Dedifferentiated amniotic fluid mesenchymal stem cell (primary cell): ENCODE measurements around the gene CENPP.

Experiments used
- DNase-seq: peaks from one replicate; pipeline ENCODE4 v3.0.0-alpha.2; 2016; ENCODE audit errors: extremely low spot score

Gene CENPP

DNA sequence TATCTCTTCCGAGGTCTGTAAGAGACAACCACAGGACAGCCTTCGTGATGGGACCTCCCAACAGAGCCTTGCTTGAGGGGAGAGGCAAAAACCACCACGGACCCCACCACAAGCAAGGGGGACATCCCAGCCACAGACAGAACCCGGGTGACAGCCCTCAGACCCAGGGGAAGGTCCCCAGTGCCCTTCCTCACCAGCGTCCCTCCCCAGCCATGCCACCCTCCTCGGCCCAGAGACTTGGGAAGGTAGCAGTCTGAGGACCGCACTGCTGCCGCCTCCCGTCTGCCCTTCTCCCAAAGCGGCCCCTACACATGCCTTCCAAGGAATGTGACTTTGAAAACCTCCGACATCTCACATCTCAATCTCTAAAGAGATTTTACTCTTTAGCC, 330.8 kb downstream of the CENPP start:
- no peak for DNase-seq

DNA sequence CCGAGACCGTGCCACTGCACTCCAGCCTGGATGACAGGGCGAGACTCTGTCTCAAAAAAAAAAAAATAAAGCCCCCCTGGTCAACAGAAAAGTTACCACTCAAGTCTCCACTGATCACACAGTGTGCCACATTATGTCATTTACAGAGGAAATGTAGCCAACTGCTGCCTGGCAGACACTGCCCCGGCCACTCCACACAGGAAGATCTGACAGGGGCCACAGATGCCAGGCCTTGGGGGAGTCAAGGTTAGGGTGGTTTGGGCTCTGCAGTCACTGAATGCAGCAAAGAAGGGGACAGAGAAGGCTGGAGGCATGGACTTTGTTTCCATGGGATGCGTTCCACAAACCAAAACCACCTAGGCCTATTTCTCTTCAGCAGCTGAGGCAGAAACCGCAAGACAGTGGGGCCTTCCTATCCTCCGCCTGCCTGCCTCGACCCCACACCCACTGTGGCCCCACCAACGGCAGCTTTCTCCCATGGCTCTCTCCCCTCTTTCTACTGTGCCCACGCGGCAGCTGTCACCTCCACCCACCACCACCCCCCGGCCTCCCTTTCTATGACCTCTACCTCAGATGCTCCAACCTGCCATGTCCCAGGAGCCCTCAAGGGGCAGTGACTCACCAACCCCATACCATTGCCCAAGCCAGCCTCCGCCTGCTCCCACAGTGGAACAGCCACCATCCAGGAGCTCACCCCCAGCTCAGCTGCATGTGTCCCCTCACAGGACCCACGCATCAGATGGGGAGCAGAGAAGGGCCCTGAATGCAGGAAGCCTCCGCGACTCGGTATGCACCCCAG, 331.7 kb downstream of the CENPP start:
- DNase-seq: no peak

DNA sequence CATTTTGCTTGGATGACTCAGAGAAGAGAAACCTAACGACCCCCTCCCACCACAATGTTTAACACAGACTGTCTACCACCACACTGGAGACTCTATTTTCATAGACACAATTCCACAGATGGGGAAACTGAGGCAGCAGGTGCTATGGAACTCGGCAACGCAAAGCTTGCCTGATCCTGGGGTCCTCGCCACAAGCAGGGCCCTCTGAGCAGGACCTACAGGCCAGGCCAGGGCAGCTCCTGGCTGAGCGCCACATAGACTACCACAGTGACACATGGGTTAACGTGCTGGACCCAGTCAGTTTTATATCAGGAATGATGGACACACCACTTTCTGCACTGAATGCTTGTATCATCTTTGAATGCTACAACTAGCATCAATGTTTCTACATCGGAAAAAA, 332.4 kb downstream of the CENPP start:
- DNase-seq: no peak

DNA sequence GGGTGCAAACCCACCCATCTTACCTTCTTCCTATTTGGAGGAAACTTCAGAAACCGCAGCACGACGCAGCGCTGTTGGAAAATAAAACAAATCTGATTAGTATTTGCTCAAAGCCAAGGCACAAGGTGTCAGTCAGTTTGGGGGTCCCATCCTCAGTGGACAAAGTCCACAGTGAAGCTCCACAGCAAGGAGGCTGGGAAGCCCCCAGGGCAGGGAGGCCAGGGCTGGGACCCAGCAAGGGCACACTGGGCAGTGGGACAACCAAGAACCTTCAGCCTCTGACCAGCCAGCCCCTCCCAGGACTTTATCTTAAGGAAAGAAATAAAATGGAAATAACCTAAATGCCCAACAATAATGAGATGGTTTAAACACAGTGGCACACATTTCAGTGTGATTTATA, 332.9 kb downstream of the CENPP start:
- no peak for DNase-seq

DNA sequence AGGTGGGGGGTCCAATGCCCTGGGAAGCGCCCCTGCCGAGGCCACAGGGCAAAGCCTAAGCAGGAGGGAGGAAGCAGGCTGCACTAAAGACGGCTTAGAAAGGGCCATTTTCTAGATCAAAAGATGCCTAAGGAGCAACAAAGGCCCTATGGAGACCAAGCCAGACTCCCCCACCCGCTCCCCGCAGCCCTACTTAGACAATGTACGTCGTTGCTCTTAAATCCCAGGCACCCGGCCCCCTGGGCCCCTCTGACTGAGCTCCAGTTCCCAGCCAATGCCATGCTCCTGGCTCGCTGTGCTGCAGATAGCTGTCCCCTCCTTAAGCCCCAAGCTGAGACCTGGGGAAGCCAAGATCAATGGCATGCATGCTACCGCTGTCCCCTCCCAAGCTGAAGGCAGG, 333.8 kb downstream of the CENPP start:
- DNase-seq: no peak

DNA sequence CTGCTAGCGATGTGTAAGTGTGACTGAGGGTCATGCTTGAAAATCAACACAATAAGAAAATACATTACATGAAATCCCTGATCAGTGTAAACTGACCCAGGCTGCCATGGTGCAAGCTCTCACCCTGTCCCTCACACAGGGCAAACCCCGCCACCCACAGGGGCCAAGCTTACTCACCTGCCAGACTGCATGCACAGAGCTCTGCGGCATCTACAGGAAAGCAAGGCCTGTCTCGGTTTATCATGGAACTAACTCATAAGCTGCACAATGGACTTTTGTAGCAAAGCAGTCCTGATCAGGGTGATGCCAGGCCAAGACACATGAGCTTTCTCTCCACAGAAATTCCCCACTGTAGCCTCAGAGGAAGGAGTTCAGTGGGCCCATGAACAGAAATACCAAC, 334.5 kb downstream of the CENPP start:
- DNase-seq: no peak

DNA sequence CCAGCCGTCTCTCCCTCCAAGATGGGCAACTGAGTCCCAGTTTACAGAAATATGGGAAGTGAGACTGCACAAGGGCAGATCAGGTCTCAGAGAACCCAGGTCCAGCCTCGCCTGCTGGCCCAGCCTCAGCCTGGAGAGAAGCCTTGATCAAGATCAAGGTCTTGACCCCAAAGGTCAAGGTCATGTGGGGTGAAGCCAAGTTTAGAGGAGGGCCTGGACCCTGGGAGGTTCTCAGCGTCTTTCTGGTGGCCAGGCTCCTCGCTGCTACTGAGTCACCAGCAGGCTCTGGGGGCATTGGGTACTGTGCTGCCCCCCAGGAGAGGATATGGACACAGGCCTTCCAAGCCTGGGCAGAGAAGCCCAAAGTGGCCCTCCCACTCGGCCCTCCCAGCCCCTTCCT, 335.4 kb downstream of the CENPP start:
- DNase-seq: no peak

DNA sequence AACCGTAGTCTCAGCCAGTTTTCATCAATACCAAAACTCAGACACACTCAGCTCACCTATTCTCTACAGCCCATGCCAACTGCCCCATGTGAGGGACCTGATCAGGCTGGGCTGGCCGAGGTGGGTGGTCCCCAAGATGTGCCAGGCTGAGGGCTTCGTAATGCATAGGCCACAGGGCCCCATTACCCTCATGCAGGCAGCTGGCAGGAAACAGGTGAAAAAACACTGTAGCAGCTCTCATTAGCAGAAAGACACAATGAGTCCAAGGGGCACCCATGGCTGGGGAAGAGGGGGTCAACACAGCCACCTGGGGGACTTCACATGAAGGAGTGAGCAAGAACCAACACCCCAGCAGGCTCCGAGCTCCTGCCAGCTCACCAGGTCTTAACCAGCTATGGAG, 336.0 kb downstream of the CENPP start:
- DNase-seq: no peak

DNA sequence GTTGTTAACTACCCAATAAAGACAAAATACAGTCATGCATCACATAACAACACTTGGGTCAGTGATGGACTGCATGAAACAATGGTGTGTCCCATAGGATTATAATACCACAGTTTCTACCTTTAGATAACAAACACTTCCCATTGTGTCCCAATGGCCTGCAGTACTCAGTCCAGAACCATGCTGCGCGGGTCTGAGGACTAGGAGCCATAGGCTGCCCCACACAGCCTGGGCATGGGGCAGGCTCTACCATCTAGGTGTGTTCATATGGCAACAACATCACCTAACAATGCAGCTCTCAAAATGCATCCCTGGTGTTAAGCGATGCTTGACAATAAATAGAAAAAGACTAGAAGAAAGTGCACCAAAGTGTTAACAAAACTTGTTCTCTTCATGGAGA, 337.4 kb downstream of the CENPP start:
- DNase-seq: no peak

DNA sequence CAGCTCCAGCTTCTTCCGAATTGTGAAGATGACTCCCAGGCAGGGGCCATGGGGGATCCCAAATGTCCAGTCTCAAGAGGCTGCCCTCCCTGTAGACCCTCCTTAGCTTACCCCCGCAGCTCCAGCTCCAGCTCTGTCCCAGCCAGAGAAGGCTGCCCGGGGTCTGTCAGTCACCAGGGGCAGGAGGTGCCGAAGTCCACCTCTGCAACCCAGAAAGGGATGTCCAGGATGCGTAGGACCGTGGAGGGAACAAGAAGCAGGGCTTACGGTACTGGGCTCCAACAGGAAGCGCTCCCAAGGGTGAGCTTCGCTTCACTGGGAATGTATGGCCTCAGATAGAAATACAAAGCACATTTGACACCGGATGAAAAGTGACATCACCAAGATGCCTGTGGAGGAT, 338.2 kb downstream of the CENPP start:
- no peak for DNase-seq

DNA sequence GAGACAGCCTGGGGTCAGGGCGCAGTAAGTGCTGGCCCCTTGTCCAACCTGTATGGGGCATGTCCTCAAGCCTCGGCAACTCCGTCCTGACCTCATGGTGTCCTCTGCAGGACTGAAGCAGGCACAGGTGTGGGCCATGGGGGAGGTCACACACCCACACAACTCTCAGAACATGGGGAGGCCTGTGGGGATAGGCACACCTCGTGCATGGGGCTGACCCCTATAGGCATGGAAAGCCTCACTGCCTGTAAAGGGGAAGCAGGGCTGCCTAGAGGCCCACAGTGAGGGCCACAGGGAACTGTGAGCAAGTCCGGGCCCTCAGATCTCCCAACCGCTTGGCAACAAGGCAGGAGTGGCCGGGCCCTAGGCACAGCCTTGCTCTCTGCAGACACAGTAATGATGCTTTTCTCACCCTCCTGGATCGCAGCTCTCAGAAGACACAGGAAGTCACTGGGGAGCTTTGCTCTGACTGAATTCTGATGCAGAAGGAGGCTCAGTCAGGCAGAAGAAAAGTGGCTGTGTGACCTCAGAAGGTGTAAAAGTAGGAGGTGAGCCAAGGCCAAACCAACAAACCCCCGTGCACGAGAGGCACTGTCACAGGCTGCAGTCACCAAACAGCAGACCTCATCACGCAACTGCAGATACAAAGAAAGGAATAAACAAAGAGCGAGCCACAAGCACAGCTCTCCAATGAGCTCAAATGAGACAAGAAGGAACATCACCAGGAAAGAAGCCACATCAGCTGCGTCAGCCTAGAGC, 338.8 kb downstream of the CENPP start:
- no peak for DNase-seq

DNA sequence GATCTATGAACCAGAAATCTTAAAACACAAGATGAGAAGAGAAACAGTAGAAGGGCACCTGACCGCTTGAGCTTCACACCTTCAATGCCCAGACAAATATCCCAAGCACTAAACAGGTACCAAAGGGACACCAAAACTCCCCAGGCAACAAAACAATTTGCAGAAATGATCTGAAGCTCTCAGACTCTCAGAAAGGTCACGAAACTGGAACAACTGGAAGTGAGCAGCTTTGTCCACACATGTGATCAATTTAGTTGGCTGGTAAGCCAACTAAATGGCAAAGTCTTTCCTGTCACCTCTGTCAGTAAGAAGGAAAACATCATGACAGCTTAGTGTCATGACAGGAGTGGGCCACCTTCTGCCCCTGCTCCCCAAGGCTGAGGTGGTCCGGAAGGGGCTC, 340.1 kb downstream of the CENPP start:
- DNase-seq: no peak

DNA sequence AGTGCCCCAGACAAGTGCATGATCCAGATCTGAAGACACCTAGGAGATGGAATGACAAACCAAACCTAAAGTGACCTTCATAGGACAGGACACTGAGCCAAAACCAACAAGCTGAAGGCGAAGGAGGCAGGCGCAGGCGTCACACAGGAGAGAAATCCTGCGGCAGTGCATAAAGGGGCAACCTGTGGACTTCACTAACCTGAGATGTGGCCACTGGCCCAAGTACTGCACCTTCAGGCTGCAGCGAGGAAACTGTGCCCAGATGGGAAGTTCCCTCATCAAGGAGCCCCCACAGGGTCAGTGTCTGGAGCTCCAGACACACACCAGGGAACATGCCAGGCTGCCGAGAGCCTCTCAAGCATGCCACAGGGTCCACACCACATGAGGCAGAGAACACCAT, 340.5 kb downstream of the CENPP start:
- DNase-seq: no peak

DNA sequence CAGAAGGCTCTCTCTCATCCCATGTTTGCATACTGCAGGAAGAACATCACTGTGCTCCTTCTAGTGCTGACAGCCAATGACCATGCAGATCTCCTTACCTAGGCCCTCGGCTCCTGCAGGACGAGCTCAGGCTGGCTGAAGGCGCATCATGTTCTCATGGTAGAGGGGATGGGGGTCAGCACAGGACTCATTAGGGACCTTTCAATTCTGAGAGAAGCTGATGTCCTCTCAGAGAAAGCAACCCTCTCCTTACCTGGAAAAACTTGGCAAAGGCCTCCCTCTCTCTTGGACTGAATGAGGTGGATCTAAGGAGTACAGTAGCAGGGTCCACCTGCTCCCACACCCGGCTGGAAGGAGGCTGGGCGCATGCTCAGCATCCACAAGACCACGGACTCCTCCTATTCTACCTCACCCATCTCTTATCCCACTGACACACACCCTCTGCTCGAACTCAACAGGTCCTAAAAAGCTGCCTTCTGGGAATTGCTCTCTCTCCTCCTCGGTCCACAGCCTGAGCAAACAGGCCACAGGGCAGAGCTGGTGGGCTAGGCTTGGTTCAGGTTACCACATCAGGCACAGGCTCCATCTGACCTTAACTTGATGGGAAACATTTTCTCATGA, 341.3 kb downstream of the CENPP start:
- DNase-seq: no peak

DNA sequence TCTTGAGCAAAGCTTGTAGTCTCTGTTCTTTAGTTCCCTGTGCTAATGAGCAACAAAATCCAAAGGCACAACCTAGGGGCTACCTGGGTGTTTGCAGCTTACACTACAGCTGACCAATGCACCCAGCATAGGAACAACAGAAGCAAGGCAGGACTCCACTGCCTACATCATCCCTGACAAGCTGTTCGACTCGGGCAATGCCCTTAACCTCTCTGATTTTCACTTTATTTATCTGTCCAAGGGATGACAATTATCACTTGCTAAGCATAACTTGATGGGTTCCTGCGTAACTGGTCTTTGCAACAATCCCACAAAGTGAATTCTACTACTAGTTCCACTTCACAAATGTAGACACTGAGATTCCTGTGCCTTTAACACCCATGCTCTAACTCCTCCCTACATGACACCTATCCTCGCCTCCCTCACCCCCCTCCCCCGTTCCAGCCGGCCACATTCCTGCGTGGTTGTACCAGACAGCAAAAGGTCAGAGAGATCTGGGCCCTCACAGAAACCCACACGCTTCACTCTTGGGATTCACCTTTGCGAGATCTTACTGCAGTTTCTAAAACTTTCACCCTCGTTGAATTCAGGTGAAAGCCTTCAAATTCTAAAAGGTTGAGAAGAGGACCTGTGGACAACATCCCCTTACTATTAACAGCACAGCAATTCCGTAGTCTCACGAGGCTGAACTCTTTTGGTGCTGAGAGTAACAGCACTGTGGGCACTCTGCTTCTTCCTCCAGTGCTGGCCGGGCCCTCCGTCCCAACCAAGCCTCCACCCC, 343.2 kb downstream of the CENPP start:
- peak; percentile 26 for DNase-seq

DNA sequence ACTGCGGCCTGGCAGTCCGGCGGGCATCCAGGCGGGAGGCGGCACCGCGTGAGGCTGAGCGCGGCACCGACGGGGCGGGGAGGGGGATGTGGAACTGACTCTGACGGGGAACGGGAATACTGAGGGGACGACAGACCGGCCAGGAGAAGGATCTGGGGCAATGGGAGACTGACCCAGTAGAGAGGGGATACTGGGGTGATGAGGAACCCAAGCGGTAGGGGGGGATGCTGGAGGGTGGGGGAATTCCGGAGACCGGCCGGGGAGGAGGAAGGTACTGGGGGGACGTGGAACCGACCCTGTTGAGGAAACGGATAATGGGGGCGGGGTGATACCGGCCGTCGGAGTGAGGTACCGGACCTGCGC, 343.8 kb downstream of the CENPP start:
- no peak for DNase-seq
